NCI-H526 treated with DMSO at 0.1 percent for 48 hours (cell line): Measurements from ENCODE around the gene DTNB.
A peak's percentile ranks its signal among the peaks of the same experiment; 100 is the strongest.
"Not testable (repeated sequence)": the region's sequence is repeated elsewhere in the genome, so short reads cannot be mapped to it uniquely, and the experiment has no call there.

Experiments
- DNase-seq: peaks from one replicate; lab custom pipeline; 2025; lab: John Stamatoyannopoulos, UW

The DTNB gene

DNA sequence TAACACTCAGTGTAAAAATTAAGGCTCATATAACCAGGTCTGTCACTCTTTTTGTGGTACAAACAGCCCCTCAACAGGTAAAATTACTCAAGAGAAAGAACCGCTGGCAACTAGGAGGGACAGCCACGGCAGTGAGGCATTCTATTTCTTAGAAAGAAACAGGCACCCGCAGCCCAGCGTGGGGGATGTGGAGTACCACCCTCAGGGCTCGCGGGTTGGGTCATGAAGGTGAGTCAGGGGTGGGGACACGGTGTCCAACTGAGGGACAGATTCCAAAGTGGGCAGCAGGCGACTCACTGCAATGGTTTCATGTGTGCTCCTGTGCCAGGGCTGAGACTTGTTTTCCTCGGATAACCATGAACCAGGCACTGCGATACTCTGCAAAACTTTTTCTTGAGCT, 129.4 kb downstream of the DTNB start:
- no peak for DNase-seq

DNA sequence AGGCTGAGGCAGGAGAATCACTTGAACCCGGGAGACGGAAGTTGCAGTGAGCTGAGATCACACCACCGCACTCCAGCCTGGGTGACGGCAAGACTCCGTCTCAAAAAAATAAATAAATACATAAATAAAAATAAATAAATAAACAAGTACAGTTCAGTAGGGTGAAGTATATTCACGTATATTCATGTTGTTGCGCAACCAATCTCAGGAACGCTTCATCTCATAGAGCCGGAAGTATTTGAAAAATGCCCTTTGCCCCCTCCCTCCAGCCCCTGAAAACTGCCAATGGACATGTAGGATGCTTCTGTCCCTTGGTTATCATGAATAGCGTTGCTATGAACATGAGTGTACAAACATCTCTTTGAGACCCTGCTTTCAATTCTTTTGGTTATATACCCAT, 132.0 kb downstream of the DTNB start:
- DNase-seq: no peak

DNA sequence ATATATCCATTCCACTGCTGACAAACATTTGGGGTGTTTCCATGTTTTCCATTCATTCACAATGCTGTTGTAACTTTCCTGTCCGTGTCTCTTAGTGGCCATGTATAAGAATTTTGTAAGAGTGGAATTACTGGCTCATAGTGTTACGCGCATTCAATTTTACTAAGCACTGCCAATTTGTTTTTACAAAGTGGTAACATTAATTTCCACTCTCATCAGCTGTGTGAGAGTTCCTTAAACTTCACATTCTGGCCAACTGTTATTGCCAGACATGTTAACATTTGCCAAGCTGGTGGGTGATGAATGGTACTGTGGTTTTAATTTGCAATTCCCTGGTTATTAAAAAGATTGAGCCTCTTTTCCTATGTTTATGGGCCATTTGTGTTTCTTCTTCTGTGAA, 134.2 kb downstream of the DTNB start:
- DNase-seq: no peak

DNA sequence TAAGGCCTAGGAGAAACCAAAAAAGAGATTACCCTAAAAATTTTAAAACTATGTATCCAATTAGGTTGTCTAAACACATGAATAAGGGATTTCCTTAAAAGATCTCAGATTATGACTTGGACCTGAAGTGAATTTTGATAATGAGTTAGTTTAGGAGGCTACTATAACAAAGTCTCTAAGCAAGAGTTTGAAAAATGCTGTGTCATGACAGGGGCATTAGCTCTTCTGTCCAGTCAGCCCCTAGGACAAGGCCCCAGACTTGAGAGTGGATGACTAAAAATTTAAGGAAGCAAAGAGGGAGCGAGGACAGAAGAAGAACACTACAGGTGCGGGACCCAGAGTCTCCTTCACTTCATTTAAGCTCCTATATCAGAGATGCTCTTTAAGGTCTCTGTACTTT, 135.9 kb downstream of the DTNB start:
- DNase-seq: no peak

DNA sequence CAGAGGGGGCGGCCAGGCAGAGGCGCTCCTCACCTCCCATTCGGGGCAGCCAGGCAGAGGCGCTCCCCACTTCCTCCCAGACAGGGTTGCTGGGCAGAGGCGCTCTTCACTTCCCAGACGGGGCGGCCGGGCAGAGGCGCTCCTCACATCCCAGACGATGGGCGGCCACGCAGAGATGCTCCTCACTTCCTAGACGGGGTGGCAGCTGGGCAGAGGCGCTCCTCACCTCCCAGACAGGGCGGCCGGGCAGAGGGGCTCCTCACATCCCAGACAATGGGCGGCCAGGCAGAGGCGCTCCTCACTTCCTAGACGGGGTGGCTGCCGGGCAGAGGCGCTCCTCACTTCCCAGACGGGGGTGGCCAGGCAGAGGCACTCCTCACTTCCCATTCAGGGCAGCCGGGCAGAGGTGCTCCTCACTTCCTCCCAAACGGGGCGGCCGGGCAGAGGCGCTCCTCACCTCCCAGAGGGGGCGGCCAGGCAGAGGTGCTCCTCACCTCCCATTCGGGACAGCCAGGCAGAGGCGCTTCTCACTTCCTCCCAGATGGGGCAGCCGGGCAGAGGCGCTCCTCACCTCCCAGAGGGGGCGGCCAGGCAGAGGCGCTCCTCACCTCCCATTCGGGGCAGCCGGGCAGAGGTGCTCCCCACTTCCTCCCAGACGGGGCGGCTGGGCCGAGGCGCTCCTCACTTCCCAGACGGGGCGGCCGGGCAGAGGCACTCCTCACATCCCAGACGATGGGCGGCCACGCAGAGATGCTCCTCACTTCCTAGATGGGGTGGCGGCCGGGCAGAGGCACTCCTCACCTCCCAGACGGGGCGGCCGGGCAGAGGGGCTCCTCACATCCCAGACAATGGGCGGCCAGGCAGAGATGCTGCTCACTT, 137.7 kb downstream of the DTNB start:
- DNase-seq: not testable (repeated sequence)

DNA sequence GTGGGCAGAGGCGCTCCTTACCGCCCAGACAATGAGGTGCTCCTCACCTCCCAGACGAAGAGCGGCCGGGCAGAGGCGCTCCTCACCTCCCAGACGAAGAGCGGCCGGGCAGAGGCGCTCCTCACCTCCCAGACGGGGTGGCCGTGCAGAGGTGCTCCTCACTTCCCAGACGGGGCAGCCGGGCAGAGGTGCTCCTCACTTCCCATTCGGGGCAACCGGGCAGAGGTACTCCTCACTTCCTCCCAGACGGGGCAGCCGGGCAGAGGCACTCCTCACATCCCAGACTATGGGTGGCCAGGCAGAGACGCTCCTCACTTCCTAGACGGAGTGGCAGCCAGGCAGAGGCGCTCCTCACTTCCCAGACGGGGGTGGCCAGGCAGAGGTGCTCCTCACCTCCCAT, 138.4 kb downstream of the DTNB start:
- not testable (repeated sequence) for DNase-seq

DNA sequence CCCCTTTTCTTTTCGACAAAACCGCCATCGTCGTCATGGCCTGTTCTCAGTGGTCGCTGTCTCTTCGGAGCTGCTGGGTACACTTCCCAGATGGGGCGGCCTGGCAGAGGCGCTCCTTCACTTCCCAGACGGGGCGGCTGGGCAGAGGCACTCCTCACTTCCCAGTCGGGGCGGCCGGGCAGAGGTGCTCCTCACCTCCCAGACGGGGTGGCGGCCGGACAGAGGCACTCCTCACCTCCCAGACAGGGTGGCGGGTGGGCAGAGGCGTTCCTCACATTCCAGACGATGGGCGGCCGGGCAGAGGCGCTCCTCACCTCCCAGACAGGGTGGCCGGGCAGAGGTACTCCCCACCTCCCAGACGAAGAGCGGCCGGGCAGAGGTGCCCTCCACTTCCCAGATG, 138.9 kb downstream of the DTNB start:
- DNase-seq: no peak

DNA sequence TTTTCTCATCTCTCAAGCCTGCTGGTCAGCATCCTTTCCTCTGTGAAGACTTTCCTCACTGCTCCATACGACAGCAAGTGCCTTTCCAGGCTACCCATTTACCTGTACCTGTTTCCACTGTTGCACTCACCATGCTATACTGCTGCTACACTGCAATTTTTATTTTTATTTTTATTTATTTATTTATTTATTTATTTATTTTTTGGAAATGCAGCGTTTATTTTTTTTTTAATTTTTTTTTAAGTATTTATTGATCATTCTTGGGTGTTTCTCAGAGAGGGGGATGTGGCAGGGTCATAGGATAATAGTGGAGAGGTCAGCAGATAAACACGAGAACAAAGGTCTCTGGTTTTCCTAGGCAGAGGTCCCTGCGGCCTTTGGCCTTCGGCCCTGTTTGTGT, 139.6 kb downstream of the DTNB start:
- DNase-seq: not testable (repeated sequence)

DNA sequence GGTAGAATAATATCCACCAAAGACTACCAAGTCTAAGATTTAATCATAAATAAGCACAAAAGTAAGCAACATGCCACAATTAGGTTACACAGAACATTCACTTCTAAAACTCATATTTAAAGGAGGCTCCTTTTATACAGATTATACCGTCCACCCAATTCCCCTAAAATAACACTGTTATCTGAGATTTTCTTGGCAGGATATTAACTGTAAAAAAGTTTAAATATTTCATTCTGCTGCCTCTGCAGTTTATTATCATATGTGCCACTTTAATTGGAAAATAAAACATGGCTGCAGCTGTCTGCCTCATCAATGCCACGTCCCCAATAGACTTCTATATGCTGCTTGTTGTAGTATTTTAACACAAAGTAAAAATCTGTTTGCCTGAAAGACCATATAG, 140.9 kb downstream of the DTNB start:
- DNase-seq: no peak

DNA sequence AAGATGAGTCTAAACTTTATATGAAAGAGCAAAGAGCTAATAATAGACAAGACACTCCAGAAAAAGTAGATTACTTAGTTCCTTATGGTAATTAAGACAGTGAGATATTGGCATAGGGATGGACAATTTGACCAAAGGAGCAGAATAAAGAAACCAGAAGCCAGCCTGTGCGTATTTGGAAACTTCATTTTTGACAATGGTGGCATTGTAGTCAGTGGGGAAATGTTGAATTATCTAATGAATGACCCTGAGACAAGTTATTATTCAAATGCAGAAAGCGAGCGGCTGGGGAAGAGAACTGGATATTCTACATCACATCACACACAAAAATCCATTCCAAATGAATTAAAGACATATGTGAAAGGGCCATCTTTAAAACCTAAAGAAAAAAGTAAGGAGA, 144.3 kb downstream of the DTNB start:
- peak; percentile 70 for DNase-seq

DNA sequence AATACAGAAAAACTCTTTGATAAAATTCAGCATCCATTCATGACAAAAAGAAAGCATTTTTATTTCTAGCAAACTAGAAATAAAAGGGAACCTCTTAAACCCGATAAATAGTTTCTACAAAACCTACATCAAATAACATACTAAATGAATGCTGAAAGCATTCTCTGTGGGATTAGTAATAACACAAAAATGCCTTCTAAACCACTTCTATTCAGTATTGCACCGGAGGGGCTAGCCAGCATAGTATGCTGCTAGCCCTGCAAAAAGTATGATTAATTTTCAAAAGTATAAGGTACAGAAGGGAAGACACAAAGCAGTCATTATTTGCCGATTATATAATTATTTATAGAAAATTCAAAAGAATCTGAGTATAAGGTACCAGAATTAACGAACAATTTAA, 145.2 kb downstream of the DTNB start:
- DNase-seq: no peak

DNA sequence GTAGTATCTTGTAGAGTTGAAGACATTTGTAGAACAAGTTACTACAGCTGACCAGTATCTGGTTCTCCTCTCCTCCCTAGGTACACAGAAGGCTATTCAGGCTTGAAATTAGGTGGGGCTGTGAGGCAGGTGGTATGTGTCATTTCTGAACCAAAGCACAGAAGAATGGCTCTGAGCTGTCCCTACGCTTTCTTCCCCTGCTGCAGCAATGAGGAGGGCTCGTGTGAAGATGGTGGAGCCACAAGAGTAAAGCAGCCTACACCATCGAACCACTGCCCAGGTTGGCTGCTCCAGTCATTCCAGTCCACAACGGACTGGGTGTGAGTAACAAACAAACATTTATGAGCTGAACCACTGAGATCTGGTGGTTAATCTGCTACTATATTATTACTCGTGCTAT, 148.9 kb downstream of the DTNB start:
- no peak for DNase-seq

DNA sequence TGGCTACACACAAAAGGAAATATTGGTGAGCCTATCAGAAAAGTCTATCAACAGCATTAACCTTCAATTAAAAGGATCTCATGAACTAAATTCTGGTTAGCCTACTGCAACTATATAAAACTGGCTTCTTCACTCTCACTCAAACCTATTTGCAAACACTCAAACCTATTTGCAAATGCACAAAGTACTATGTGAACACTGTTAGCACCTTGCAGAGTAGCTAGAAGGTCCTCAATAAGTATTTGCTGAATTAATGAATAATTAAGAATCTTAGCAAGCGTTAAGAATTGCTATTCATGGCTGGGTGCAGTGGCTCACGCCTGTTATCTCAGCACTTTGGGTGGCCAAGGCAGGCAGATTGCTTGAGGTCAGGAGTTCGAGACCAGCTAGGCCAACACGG, 150.3 kb downstream of the DTNB start:
- no peak for DNase-seq

DNA sequence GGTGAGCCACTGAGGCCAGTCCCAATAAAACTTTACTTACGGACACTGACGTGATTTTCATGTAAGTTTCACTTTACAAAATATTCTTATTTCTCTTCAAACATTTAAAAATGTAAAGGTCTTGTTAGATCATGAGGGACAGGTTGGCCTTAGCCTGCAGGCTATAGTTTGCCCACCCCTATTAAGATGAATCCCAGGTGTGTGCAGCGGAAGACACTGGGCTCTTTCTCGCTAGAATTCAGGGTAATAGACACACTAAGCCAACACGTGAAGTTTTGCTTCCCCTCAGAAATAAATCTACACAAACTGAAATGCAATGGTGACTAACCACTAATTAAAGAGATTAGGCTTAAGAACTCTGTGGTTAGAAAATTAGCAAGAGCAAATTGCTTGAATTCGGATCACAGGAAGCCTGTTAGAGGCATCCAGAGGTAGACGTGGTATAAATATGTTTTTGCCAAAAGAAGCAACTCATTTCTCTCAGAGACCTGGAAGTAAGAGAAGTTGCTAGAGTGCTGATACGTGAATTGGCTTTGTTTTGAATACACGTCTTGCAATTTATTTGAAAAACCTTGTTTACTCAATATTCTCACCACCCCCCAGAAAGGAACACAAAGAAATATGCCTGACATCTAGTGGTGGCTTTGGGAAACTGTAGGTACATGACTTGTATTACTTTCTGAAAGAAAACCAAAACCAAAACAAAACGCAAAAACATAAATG, 151.6 kb downstream of the DTNB start:
- DNase-seq: peak; percentile 31

DNA sequence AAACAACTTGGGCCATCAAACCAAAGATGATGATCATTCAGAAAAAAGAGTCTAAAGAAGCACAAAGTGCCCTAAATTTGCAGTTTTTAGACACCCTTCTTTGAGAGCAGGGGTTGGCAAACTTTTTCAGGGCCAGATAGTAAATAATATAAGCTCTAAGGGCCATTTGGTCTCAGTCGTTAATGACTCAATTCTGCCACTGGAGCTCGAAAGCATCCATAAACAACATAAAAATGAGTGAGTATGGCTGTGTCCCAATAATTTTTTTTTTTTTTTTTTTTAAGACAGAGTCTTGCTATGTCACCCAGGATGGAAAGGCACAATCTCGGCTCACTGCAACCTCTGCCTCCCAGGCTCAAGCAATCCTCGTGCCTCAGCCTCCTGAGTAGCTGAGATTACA, 152.3 kb downstream of the DTNB start:
- no peak for DNase-seq

DNA sequence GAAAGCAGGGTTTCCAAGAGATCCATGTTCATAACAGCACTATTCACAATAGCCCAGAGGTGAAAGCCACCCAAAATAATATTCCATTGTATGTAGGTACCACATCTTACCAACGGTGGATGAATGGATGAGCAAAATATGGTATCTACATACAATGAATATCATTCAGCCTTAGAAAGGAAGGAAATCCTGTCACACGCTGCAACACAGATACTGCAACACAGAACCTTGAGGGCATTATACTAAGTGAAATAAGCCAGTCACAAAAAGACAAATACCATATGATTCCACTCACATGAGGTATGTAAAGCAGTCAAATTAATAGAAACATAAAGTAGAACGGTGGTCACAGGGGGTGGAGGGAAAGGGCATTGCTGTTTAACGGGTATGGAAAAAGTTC, 155.7 kb downstream of the DTNB start:
- no peak for DNase-seq

DNA sequence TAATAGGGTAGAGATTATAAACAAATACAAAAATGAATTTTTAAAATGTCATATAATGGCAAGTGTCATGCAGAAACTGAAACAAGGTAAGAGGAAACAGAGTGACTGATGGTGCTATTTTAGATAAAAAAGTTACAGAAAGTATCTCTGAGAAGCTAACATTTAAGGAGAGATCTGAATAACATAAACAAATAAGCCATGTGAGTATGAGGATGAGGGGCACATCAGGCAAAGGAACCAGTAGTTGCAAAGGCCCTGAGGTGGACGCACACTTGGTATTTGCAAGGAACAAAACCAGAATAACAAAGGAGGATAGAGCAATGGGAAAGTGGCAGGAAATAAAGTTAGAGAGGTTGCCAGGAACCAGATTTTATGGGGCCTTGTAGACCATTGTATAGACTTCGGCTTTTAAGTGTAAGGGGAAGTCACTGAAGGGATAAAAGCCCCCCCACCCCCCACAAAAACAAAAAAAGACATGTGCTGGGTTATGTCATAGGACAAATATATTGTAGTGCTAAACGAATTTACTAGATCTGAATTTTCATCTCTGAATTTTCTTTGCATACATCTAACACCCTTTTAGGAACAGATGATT, 159.2 kb downstream of the DTNB start:
- no peak for DNase-seq

DNA sequence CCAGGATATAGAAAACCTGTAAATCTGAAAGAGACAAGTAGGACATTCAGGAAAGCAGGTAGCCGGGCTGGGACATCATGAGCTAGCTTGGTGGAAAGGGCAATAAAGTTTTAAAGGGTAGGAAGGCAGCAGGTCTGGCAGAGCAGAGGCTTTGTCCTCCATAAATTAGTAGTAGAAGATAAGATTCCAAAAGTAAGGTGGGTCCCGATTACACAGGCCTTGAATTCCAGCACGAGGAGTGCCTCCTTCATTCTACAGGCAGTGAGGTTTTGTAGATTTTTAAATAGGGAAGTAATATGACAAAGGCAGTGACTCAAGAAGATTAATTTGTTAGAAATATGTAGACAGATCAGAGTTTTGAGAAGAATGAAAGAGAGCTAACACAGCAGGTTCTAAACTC, 160.7 kb downstream of the DTNB start:
- no peak for DNase-seq

DNA sequence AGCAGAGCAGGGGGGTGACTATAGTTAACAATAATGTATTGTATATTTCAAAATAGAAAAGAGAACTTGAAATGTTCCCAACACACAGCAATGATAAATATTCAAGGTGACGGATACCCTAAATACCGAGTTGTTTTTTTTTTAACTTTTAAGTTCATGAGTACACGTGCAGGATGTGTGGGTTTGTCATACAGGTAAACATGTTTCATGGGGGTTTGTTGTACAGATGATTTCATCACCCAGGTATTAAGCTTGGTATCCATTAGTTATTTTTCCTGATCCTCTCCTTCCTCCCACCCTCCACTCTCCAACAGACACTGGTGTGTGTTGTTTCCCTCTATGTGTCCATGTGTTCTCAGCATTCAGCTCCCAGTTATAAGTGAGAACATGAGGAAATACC, 167.2 kb downstream of the DTNB start:
- no peak for DNase-seq

DNA sequence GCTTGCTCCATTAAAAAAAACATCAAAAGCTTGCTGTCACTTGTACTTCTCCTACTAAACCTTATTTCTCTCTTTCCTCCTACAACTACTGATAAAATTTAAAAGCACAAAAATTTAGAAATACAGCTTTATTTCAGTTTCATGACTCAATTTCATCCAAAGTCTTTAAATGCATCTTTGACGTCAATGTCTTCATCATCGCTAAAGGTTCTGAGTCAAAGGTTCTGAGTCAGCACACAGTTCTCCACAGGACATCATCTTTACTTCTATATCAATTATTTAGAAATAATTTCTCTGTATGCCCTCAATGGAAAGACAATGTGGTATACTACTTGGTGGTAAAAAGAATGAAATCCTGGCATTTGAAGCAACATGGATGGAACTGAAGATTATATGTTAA, 167.8 kb downstream of the DTNB start:
- DNase-seq: no peak

DNA sequence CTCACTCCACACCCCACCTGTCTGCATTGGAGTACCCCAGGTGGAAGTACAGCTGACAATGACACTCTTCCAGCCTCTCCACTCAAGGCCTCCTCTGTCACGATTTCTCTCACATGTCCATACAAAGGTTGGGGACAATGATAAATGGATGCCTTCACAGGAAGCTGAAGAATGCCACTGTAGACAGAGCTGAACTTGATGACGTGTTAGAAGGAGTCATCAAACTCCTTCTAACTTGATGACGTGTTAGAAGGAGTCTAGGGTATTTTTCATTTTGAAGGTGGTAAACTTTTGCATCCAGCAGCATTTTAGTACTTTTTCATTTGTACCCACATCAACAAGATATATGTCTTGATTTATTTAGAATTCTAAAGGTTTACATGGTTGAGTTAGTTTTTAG, 168.2 kb downstream of the DTNB start:
- no peak for DNase-seq

DNA sequence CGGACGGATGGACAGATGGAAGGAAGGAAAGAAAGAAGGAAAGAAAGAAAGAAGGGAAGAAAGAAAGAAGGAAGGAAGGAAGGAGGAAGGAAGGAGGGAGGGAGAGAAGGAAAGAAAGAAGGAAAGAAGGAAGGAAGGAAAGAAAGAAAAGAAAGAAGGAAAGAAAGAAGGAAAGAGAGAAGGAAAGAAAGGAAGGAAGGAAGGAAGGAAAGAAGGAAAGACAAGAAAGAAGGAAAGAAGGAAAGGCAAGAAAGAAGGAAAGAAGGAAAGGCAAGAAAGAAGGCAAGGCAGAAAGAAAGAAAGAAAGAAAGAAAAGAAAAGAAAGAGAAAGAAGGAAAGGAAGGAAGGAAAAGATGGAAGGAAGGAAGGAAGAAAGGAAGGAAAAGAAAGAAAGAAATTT, 169.1 kb downstream of the DTNB start:
- no peak for DNase-seq

DNA sequence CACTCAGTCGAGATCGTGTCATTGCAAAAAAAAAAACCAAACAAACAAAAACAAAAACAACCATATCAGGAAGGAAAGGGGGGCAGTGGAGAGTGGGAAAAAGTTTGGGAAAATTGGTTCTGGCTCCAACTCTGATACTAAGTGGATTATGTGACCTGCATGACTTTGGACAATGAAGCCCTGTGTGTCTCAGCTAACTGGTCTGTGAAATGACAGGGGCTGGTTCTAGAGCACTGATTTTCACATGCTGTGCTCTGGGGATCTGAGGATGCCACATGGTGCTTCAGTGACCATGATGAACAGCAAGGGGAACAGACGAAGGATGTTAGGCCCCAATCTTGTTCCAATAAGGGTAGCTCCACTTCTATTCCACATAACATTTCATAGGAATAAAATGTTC, 174.2 kb downstream of the DTNB start:
- DNase-seq: no peak
